Measurements from ENCODE around the gene NCKAP1. TPM values are rescaled to one million over a fixed set of nuclear protein-coding genes. Genes with fewer than 3 reads are reported as not detected.
A peak's percentile ranks its signal among the peaks of the same experiment; 100 is the strongest.

Gene NCKAP1
- total RNA-seq, 1 donor from 2014 or later, result 111 TPM

- Mint-ChIP-seq H3K9me3 (ENCODE audit: low read depth) (no peaks in the 10 kb centered on the region), H3K27me3 (no peaks in the 10 kb centered on the region), H3K27ac (no peak overlapping the region), H3K36me3 (ENCODE audit: insufficient read depth) (no peaks in the 10 kb centered on the region), H3K4me3 (ENCODE audit: low read depth) (no peak overlapping the region), H3K4me1 (ENCODE audit: low read depth) (no peaks in the 10 kb centered on the region)
- DNase-seq (ENCODE audit: low spot score, unreplicated experiment), result no peak
- TF ChIP-seq CTCF (IDR thresholded peaks at IDR 0.05; ENCODE audit: unreplicated experiment), result no peak
Measured at GRCh38 chr2:183072177-183072576, 33.9 kb upstream of the NCKAP1 start.

GRCh38 chr2:183070942-183071844, 32.9 kb upstream of the NCKAP1 start:
- H3K36me3 Mint-ChIP-seq (ENCODE audit: insufficient read depth), result no peaks in the 10 kb centered on the region
- H3K27me3 Mint-ChIP-seq, result no peaks in the 10 kb centered on the region
- no peak overlapping the region for H3K27ac Mint-ChIP-seq
- DNase-seq (ENCODE audit: low spot score, unreplicated experiment), result peak; percentile 60
- H3K9me3 Mint-ChIP-seq (ENCODE audit: low read depth), result no peaks in the 10 kb centered on the region
- no peak overlapping the region for H3K4me3 Mint-ChIP-seq (ENCODE audit: low read depth)
- TF ChIP-seq CTCF (IDR thresholded peaks at IDR 0.05; ENCODE audit: unreplicated experiment), result peak; percentile 70
- H3K4me1 Mint-ChIP-seq (ENCODE audit: low read depth), result no peaks in the 10 kb centered on the region

GRCh38 chr2:183069174-183069573, 30.9 kb upstream of the NCKAP1 start:
- no peak for DNase-seq (ENCODE audit: low spot score, unreplicated experiment)
- H3K27ac Mint-ChIP-seq, result no peak overlapping the region
- no peaks in the 10 kb centered on the region for H3K4me1 Mint-ChIP-seq (ENCODE audit: low read depth)
- no peaks in the 10 kb centered on the region for H3K36me3 Mint-ChIP-seq (ENCODE audit: insufficient read depth)
- H3K9me3 Mint-ChIP-seq (ENCODE audit: low read depth), result no peaks in the 10 kb centered on the region
- H3K27me3 Mint-ChIP-seq, result no peaks in the 10 kb centered on the region
- H3K4me3 Mint-ChIP-seq (ENCODE audit: low read depth), result no peak overlapping the region
- TF ChIP-seq CTCF (IDR thresholded peaks at IDR 0.05; ENCODE audit: unreplicated experiment), result no peak

GRCh38 chr2:183068561-183068960, 30.3 kb upstream of the NCKAP1 start:
- no peaks in the 10 kb centered on the region for H3K36me3 Mint-ChIP-seq (ENCODE audit: insufficient read depth)

GRCh38 chr2:183063083-183063482, 24.8 kb upstream of the NCKAP1 start:
- H3K27ac Mint-ChIP-seq, result no peak overlapping the region
- no peaks in the 10 kb centered on the region for H3K9me3 Mint-ChIP-seq (ENCODE audit: low read depth)

More at GRCh38 chr2:183068561-183068960, 30.3 kb upstream of the NCKAP1 start:
- H3K27ac Mint-ChIP-seq, result no peak overlapping the region
- H3K9me3 Mint-ChIP-seq (ENCODE audit: low read depth), result no peaks in the 10 kb centered on the region
- no peaks in the 10 kb centered on the region for H3K27me3 Mint-ChIP-seq
- TF ChIP-seq CTCF (IDR thresholded peaks at IDR 0.05; ENCODE audit: unreplicated experiment), result no peak
- DNase-seq (ENCODE audit: low spot score, unreplicated experiment), result no peak
- H3K4me1 Mint-ChIP-seq (ENCODE audit: low read depth), result no peaks in the 10 kb centered on the region
- H3K4me3 Mint-ChIP-seq (ENCODE audit: low read depth), result no peak overlapping the region

More at GRCh38 chr2:183063083-183063482, 24.8 kb upstream of the NCKAP1 start:
- DNase-seq (ENCODE audit: low spot score, unreplicated experiment), result no peak
- no peaks in the 10 kb centered on the region for H3K36me3 Mint-ChIP-seq (ENCODE audit: insufficient read depth)
- TF ChIP-seq CTCF (IDR thresholded peaks at IDR 0.05; ENCODE audit: unreplicated experiment), result no peak
- H3K4me1 Mint-ChIP-seq (ENCODE audit: low read depth), result peaks cover 1% of the 10 kb centered on the region
- H3K27me3 Mint-ChIP-seq, result no peaks in the 10 kb centered on the region
- no peak overlapping the region for H3K4me3 Mint-ChIP-seq (ENCODE audit: low read depth)

All from progenitor cell of endocrine pancreas (in vitro differentiated cells).